Activated CD4-positive, alpha-beta T cell treated with anti-CD3 and anti-CD28 coated beads, Interleukin-2, amount 50 U/mL, for 48 hours (primary cell): ENCODE results near the gene TMCO6.
"Not testable (repeated sequence)": the region's sequence is repeated elsewhere in the genome, so short reads cannot be mapped to it uniquely, and the experiment has no call there.

Source experiments
- DNase-seq, 2 experiments: peaks; one replicate each; pipeline ENCODE4 v3.0.0-alpha.2; 2020

TMCO6 gene

DNA sequence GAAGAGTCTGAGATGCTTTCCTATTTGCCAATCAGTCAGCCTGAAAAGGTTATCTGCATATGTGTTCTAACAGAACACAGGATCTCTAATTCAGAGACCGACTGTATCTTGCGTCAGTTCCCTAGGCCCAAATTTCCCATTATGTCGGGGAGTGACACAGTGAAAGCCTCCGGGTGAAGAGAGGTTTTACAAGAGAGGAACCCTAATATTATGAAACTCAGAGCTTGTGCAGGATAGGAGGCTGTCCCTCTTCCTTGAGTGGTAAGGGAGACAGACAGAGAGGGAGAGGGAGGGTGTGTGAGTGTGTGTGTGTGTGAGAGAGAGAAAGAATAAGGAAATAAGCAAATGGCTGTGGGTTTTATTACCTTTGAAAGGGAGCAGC lies 8.2 kb upstream of the TMCO6 start:
- DNase-seq, result no peak

DNA sequence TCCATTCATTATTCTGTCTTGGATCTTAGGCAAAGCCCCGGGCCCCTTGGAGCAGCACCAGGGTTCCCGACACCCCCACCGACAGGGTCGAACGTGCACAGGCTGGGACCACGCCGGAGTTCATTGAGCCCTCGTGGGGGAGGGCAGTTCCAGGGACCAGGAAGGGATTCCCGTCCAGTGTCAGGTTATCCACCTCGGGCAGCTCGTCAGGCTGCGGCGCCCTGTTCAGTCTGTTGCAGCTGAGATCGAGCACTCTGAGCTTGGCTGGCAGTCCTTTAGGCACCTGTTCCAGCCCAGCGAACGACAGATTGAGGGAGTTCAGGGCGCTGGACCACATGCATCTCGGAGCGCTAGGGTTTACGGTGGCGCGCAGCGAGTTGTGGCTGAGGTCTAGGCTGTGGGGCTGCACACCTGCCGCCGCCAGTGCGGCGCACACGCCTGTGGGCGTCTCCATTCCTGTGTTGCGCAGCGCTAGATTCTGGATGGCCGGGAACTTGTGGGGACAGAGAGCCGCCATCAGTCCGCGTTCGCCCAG lies 7.4 kb upstream of the TMCO6 start:
- no peak for DNase-seq

DNA sequence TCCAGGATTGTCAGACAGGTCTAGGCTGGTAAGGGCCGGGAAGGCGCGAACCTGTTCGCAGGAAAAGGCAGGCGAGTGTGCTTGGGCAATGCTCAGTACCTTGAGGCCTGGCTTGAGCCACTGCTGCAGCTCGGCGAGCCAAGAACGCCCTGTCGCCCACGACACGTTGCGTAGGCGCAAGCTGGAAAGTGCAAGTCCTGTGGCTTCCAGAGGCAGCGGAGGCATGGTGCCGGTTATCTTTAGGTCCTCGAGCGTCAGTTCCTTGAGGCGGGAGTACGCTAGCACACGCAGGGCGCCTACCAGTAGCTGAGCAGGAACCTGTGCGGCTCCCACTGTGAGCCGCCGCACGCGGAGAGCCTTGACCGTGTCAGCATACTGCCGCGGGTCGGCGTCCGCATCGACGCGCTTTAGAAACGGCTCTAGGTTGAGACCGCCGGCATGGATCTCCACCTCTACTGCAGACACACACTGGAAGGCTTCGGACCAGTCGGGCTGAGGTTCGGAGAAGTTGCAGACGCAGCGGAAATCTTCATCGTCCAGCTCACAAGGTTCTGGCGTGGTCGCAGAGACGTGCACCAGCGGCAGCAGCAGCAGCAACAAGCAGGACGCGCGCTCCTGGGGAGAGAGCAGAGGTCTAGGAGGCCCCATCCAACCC lies 6.8 kb upstream of the TMCO6 start:
- peak; percentile 52 to 60 for DNase-seq

DNA sequence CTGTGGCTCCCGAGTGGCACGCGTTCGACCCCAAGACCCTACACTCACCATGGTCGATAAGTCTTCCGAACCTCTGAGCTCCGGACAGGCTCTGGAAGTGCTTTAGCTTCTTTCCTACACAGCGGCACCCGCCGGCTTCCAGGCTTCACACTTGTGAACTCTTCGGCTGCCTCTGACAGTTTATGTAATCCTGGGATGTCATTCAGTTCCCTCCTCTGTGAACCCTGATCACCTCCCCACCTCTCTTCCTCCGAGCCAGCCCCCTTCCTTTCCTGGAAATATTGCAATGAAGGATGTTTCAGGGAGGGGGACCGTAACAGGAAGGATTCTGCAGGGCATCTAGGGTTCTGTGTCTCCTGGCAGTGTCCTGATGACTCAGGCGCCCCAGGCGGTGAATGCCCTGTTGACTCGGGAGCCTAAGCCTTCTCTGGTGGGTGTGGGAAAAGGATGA lies 6.2 kb upstream of the TMCO6 start, which contains the start of gene CD14:
TSS of gene CD14 (minus strand) at position 155 of the 451 bp plus-strand sequence. CDS start at position 51, 104 bp downstream.
- peak; percentile 23 to 24 for DNase-seq

DNA sequence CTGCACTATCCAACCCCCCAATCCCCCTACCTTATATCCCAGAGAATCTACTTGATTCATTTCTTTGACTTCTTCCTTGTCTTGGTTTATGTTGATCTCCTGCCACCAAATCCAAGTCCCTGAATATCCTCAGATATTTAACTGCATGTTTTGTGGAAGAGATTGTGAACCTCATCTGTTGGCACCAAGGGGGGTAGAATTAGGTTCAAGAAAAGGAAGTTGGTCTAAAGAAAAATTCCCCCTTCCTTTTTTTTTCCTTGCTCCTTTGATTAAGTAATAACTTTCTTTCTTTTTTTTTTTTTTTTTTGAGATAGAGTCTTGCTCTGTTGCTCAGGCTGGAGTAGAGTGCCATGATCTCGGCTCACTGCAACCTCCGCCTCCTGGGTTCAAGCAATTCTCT lies 5.8 kb upstream of the TMCO6 start:
- no peak for DNase-seq

DNA sequence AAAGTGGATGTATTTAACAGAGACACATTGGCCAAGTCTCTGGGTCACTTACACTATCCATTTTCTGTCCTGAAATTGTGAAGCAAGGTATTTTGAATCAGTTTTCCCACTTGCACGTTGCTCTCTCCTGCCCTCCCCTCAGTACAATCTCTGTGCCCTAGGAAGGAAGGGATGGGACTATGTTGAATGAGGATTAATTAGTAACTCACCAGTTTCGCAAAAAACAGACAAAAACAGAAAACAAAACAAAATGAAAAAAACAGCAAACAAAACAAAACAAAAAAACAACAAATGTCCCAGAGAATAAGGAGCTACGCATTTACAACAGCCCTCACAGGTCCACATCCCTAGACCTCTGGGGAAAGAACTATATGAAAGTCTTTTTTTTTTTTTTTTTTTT lies 5.1 kb upstream of the TMCO6 start:
- DNase-seq, result no peak

DNA sequence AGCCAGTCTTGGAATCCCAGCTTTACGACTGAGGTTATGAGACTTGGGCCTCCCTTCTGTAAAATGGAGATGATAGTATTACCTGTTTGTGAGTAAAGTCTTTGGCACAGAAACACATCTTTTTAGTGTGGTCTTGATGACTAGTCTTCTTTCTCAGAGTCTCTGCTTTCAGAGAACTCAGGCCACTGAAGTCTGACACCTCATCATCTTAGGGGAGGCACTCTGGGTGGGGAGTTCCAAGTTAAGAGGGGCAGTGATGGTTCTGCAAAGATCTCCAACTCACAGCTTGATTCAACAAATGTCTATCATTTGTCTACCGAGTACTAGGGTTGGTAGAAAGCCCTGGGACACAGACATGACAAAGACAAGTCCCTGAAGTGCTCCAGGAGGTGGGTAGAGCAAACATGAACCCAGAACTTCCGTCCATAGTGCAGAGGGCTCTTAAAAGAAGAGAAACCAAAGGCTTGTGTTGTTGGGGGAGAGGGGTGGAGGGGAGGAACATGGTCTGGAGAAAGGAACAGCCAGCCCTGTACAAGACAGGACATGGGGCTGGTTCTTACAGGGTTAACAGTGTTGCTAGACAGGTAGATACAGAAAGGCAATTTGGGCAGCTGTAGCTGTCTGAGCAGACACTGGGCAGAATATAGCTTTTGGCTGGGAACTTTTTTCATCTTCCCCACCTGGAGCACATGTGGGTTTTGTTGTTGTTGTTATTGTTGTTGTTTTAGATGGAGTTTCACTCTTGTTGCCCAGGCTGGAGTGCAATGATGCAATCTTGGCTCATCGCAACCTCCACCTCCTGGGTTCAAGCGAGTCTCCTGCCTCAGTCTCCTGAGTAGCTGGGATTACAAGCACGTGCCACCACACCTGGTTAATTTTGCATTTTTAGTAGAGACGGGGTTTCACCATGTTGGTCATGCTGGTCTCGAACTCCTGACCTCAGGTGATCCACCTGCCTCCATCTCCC lies 3.7 kb upstream of the TMCO6 start:
- no peak for DNase-seq

DNA sequence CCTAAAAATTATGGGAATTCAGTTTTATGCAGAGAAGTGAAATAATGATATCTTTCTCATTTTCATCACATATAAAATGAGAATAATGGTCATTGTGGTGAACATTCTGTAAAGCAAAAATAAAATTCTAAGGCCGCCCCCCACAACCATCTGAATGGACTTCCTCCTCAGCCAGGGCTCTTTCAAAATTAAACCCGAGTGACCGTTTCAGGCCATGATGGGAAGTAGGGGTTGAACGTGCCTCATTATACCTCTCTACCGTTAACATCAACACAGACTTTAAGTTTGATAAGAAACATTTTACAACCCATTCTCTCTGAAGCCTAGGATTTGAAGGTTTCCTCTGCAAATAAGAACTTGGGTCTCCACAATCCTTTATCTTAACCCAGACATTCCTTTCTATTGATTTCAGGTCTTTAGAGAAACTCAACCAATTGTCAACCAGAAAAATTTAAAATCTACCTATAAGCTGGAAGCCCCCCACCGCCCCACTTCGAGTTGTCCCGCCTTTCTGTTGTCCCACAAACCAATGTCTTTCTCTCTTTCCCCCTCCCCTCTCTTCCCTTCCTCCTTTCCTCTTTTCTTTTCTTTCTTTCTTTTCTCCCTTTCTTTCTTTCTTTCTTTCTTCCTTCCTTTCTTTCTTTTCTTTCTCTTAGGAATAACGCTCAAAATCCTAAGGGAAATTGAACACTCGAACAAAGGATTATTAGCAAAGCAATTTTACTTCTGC lies 1.7 kb upstream of the TMCO6 start:
- no peak for DNase-seq

DNA sequence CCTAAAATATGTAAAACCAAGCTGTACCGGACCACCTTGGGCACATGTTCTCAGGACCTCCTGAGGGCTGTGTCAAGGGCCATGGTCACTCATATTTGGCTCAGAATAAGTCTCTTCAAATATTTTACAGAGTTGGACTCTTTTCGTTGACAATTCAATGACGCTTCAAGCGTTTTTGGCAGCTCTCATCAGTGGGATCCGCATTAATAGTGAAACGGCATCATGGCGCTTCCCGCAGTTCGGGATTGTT lies 428 bp upstream of the TMCO6 start:
- not testable (repeated sequence) for DNase-seq

DNA sequence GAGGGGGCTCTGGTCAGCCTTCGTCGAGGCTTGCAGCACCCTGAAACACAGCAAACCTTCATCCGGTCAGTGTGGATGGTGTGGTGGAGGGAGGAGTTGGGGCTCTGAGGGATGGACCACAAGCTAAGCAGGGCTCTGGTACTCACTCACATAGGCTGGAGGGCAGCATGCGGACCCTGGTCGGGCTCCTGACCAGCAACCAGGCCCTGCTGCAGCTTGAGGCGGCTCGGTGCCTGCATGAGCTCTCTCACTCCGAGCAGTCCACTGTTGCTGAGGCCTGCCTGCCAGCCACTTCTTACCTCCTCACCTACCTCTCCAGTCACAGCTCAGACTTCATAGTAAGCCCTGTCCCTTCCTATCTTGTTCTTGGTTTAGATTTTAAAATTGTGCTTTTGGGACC lies 2.5 kb downstream of the TMCO6 start:
- no peak for DNase-seq

DNA sequence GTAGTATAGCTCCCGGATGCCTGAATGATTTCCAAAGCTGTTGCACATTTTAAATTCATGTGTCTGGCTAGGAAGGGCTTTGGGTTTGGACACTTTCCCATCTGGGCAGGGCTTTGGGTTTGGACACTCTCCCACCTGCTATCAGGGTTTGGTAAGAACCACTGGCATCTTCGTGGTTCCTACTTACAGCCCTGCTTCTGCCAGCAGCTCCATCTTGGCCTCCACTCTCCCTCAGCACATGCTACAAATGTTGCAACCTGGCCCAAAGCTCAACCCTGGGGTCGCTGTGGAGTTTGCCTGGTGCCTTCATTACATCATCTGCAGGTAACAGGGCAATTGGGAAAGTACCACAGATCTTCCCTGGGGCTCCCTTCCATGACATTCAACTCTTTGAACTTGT lies 3.5 kb downstream of the TMCO6 start:
- no peak for DNase-seq

DNA sequence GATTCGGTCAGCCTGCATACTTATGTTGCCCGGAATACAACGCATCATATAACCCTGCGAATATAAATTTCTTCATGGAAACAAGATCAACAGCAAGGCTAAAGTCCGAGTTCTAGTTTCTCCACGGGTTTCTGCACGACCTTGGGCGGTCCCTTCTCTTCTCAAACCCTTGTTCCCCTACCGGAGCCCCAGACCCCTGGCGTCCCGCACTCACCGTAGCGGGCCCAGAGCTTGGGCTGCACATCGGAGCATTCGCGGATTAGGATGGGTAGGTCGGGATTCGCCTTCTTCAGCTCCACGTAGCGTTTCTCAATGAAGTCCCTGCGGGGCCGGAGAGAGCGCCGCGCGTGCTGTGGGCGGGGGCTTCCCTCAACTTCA lies 7.8 kb downstream of the TMCO6 start:
- DNase-seq, result no peak

DNA sequence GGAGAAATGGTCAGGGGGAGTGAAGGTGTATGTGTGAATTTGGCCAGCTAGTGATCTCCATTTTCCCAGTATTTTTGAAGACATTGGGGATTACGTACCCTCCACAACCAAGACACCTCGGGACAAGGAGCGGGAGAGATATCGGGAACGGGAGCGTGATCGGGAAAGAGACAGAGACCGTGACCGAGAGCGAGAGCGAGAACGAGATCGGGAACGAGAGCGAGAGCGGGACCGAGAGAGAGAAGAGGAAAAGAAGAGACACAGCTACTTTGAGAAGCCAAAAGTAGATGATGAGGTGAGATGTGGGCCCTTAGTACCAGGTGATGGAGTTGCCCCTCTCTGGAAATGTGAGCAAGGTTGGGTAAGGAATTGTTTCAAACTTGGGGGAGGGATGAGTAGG lies 19.6 kb downstream of the TMCO6 start:
- no peak for DNase-seq

DNA sequence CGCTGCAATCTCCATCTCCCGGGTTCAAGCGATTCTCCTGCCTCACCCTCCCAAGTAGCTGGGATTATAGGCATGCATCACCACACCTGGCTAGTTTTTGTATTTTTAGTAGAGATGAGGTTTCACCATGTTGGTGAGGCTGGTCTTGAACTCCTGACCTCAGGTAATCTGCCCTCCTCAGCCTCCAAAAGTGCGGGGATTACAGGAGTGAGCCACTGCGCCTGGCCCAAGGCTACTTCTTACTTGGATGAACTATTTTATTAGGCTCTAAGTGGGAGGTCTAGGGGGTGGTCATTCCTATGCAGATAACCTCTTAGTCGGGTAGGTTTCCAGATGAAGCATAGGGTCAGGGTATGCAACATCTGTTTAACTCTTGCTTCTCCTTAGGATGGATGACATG lies 21.1 kb downstream of the TMCO6 start:
- DNase-seq, result not testable (repeated sequence)

DNA sequence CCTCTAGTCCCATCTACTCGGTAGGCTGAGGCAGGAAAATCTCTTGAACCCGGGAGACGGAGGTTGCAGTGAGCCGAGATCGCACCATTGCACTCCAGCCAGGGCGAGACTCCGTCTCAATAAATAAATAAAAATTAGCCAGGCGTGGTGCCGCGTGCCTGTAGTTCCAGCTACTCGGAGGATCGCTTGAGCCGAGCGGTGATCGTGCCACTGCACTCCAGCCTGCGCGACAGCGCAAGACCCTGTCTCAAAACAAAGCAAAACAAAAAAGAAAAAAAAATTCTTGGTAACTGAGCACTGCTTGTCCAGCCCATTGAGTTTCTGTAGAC lies 24.7 kb downstream of the TMCO6 start:
- no peak for DNase-seq

DNA sequence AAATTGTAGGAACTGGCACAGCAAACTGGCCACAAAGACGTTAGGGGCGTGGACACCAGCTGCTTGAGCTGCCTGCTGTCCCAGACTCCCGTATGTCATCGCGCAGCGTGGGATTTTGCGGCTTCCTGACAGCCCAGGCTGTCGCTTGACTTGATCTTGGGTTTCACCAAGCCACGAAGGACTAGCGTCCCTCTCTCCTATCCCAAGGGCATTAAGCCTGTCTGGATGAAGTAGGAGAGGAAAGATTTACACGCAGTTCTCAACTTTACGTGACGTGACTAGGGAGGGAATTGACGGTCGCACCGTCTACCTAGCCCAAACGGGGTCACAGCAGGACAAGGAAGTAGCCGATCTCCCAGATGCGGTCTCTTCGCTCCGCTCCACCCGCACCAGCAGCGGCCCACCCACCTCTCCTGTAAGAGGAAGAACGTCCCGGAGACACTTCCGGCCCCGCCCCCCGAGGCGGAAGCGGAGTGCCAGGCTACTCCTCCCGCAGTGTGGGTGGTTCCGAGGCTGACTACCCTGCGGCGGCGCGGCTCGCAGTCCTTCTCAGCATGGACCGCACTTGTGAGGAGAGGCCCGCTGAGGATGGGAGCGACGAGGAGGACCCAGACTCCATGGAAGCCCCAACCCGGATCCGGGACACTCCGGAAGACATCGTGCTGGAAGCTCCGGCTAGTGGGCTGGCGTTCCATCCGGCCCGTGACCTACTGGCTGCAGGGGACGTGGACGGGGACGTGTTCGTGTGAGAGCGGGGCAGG lies 25.3 kb downstream of the TMCO6 start, which contains the start of gene WDR55:
TSS of gene WDR55 (plus strand) at position 546 of the 761 bp plus-strand sequence. CDS start at position 555, 9 bp downstream.
- peak; percentile 97 to 98 for DNase-seq

DNA sequence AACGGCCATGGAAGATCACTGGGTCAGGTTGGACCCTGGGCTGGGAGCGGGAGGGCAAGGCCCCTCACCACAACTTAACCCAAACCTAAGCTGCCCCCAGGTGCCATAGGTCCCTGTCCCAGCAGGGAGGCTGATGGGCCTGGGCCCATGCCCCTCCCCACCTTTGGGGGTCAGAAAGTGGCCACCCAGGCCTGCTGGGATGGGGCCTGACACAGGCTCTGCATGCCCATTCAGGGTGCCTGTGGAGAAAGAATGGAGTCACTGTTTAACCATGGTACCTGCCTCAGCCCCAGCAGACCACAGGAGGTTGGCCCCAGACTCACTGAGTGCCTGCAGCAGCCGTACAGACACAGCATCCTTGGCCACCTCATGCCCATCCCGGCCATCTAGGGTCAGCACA lies 31.8 kb downstream of the TMCO6 start:
- DNase-seq, result not testable (repeated sequence)

DNA sequence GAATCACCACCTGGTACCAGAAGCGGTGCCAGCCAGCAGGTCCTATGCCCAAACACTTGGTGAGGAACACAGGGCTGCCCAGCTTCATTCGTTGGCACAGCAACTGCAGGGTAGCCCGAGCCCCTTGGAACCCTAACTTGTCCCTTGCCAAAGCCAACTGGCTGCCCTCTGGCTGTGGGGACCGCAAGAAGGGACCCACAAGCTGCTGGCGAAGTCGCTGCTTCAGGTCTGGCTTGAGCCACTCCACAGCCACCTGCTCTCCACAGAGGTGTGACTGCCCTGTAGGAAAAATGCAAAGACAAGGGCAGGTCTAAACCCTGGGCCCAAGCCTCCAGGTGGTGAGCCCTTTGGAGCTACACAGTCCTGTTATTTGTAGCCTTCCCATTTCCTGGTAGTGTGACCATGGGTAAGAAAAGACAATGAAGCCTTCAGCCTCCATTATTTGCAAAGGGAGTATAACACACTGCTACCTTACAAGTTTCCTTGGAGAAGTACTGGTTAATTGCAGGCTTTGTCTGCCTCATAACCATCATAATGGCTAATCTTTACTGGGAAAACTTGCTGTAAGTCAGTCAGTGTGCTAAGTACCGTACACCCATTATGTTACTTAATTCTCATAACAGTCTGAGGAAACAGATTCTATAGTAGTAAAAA lies 32.3 kb downstream of the TMCO6 start:
- no peak for DNase-seq

DNA sequence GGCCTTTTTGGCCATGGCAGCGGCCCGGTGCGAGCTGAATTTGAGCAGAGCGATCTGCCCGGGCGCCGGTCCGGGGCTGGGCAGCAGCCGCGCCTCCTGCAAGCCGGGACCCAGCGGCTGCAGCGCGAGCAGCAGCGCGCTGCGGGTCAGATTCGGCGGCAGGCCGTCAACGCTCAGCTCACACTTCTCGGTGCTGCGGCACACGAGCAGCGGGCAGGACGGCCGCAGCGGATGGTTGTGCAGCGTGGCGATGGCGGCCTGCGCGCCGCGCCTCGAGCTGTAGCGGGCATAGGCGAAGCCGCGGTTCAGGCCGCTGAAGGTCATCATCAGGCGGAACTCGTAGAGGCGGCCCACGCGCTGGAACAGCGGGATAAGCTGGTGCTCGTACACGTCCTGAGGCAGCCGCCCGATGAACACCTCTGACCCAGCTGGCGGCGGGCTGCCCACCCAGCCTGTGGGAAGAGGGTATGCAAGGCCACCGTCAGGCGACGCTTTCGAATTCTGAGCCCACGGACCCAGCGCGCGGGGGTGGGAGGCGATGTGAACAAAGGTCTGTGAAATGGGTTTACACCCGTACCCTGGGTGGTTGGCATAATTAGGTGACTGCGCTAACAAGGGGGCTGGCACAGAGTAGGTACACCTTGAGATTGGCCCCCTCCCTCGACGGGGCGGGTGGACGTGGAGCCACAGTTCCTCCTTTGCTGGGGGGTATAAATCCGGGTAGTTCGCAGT lies 33.4 kb downstream of the TMCO6 start:
- peak in 1 of 2 experiments; percentile 27 for DNase-seq

DNA sequence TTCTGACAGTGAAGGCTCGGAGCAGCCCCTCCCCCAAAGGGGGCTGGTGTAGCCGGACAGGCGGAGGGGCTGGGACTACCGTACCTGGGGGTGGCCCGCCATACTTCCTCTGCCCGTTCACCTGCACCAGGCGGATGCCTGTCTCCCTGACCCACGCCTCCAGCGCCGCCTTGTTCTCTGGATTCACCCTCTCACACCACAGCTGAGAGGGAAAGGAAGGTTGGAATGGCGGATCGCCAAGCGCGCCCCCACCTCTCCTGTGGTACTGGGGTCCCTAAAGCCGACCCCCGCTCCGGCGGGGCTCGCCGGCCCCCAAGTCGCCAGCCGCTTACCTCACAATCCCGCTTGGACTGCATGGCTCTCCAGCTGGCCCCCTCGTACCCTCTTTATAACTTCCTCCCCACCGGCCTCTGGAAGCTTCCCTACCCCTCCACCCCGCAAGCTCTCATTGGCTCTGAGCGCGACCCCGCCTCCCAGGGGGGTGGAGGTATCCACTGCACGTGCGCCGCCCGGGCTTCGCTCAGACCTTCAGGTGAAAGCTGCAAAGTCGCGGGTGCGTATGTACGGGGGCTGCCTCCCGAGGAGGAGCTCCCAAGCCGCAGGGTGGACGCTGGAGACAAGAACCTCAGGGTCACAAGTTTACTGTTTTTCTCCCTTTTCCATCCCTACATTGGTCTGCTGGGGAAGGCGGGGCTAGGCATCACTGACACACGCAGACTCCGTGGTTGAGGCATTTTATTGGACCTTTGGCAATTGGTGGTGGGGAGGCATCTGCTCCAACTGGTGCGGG lies 34.1 kb downstream of the TMCO6 start, which contains the start of gene DND1:
TSS of gene DND1 (minus strand) at position 390 of the 790 bp plus-strand sequence. CDS start at position 356, 34 bp downstream.
- no peak for DNase-seq
